Left renal pelvis (tissue), 4 donors: ENCODE results near the gene CD300LD. TPM values are rescaled to one million over a fixed set of nuclear protein-coding genes. Genes with fewer than 3 reads are reported as not detected.

Experiments
- DNase-seq, 4 donors: peaks; one replicate each; pipeline ENCODE4 v3.0.0-alpha.2; 2013; ENCODE audit warnings: low read depth in 4 of 4, low spot score in 3 of 4
- polyA plus RNA-seq, 4 donors: library from polyadenylated mRNA; unstranded; fragments of 120-200 nt; gene quantifications; one replicate each; pipeline ENCODE4 v1.2.1, GENCODE V29; 2013; ENCODE audit not compliant: insufficient read length in 4 of 4

Gene CD300LD
- polyA plus RNA-seq, 4 donors, result not detected

DNA sequence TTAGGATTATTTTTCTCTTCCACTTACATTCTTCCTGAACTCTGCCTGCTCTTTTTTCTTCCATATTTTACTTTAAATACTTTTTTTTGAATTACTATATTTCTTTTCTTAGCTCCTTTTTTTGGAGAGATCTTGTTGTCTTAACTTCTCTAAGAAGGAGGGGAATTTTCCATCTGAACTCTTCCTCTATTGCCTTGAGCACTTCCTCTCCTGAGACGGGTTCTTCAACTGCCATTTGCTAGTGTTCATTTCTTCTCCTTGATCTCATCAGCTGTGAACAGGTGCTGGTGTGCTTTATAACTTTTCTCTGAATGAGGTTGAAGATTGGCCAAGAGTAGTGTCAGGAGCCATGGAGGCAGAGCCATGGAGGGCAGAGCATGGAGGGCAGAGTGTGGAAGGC lies 15.1 kb upstream of the CD300LD start:
- DNase-seq, result no peak

DNA sequence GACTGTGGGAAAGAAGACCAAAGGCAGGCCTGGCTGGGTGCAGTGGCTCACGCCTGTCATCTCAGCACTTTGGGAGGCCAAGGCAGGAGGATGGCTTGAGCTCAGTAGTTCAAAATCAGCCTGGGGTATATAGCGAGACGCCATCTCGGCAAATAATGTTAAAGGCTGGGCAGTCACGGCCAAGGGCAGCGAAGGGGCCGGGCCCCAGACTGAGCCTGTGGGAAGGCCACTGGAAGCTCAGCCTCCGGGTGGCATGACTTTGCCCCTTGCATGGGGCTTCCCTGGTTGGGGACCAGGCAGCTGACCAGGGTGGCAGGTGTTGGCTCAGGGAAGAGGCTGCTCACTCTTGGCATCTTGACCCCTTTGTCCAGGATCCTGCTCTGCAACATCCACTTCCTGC lies 14.0 kb upstream of the CD300LD start:
- no peak for DNase-seq

DNA sequence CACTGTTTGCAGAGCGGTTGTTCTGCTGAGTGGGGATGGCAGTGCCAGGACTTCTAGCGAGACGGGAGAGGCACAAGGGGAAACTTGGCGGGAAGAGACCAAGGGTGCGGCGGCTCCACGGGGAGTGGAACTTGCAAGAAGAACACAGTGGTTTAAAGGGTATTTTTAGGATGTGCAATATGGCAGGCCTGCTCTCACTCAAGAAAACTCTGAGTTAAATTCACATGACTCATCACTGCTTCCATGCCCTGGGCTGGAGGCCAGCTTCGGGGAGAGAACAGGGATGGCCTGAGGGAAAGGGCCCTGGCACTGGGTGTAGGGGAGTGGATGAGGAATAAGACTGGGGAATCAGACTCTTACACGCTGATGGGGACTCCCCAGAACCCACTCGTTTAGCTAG lies 13.3 kb upstream of the CD300LD start:
- DNase-seq, result no peak

DNA sequence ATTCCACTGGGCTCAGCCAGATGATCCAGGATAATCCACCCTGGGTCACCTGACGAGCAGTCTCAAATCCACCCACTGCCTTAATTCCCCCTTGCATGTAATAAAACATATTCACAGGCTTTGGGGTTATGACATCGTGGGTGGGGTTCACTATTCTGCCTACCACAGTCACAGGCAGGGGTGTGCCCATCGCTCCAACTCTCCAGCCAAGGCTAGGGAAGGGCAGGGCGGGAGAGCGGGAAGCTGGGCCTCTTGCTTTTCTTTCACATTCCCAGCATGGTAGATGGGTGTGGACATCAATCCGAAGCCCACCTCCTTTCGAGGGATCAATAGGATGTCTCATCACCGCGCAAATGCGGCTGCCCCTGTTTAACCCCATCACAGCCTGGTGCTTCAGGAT lies 12.7 kb upstream of the CD300LD start:
- no peak for DNase-seq

DNA sequence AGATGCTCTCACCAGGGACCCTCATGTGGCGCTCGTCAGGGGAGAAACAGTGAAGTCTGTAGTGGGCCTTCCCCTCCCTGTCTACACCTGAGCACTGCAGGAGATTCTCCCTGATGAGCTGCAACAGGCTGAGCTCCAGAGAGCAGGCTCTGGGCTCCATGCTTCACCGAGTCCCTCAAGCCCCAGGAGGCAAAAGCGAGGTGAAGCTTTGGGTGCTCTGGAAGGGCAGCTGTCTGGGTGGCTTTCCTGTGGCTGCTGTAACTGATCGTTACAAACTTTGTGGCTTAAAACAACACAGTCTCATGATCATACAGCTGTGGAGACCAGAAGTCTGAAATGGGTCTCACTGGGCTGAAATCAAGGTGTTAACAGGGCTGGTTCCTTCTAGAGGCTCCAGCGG lies 12.1 kb upstream of the CD300LD start:
- DNase-seq, result no peak

DNA sequence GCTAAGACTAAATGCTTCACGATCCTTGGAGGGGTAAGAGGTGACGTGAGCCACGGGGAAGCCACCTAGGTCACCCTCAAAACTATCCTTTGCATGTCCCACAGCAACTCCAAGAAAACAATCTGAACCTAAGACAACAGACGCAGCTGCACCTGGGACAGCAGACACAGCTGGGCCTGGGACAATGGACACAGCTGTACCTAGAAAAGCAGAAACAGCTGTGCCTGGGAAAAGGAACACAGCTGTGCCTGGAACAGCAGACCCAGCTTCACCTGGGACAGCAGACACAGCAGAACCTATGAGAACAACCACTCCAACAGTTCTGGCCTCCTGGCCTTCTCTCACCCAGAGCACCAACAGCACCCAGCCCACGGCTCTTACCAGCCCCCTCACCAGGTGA lies 11.7 kb upstream of the CD300LD start:
- DNase-seq, result no peak

DNA sequence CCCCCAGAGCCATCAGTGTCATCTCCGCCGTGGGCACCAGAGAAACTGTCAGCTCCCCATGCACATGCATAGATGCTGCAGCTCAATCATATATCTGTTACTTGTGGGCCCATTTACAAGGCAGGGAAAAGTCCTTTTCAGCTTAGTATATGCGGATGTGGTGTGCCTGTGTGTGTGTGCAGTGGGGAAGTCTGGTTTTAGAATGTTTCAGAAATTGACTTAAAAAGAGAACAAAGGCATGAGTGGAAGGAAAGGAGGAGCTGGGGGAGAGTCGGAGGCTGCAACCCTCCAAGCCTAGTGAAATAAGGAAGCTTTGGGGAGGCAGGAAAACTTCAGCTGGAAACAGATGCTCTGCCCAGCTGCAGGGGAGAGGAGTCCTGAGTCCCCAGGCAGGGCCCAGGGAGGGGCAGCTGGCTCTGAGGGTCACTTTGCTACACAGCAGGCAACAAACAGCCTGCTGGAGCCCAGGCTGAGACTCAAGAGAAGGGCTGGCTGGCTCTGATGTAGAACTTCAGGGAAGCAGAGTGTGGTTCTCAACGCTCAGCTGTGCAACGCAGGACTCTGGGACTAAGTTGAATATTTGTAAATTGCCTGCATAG lies 11.1 kb upstream of the CD300LD start:
- DNase-seq, result no peak

DNA sequence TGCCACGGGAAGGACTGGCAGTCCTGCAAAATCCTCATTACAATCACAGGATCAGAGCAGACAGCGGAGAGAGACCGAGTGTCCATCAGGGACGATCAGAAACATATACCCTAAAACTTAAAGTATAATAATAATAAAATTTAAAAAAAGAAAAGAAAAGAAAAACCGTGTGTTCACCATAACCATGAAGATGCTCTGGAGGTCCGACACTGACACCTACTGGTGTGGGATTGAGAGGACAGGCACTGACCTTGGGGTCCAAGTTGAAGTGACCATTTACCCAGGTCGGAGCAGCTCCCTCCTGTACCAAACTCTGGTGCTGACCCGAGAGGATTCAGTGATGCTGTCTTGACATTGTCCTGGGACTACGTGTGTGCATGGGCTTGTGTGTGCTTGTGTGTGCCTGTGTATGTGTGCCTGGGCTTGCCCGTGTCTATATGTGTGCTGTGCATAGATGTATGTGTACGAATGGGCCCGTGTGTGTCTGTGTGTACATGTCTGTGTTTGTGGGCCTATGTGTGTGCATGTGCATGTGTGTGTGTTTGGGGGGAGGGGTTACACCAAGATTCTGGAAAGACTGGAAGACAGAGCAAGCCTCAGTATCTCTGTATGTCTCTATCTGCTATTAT lies 10.0 kb upstream of the CD300LD start:
- no peak for DNase-seq

DNA sequence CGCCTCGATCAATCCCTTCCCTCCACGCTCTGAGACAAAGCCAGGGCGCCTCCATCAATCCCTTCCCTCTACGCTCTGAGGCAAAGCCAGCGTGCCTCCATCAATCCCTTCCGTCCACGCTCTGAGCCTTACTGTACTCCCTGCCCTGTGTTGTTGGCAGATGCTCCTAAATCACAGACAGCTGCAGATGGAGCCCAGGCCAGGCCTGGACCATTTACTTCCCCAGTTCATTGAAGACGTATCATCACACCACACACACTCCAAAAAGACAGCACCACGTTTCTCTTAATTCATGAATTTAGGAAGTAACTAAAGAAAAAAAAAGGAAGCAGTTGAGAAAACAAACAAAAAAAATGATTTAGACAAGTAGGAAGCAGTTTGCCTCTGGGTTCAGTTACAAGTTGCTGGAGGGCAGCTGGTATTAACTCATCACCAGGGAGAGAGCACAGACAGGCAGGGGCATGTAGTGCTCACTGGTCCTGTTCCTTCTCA lies 7.4 kb upstream of the CD300LD start:
- DNase-seq, result no peak

DNA sequence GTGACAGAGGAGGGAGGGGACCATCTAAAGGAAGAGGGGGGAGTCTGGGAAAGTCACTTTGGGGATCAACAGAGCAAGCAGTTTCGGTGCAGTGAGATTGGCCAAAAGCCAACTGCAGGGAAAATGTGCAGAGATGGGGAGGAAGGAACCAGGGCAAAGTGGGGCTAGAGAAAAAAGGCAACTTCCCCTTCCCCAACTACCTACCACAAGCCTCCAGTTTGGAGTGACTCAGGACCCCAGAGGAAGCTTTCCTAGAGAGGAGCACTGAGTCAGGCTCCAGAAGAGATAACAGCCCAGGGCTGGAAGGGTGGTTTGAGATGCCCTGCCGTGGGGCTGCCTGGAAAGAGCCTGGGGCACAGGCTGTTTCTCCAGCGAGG lies 6.9 kb upstream of the CD300LD start:
- no peak for DNase-seq

DNA sequence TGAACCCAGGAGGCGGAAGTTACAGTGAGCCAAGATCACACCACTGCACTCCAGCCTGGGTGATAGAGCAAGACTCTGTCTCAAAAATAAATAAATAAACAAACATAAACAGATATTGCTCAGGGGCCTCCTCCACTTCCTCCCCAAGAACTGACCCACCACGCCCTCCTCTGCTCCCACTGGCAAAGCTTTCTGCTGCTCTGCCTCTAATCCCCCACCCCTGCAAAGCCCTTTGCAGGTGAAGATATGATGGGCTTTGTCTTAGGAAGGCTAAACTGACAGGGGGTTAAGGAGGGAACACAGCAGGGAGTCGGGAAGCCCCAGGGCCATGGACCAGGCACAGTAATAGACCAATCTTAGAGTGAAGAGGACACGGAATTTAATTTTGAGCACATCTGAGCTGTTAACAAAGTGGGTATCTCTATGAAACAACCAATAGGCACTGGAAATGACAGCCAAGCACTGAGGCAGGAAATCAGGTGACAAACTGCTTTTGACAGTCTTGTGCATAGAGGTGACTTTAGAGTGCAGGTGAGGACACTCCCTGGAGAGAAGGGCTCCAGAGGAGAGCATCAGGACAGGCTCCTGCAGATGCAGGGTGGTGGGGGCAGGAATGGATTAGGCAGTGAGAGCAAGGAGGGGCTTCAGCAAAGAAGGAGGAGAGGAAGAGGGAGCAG lies 6.4 kb upstream of the CD300LD start:
- DNase-seq, result no peak

DNA sequence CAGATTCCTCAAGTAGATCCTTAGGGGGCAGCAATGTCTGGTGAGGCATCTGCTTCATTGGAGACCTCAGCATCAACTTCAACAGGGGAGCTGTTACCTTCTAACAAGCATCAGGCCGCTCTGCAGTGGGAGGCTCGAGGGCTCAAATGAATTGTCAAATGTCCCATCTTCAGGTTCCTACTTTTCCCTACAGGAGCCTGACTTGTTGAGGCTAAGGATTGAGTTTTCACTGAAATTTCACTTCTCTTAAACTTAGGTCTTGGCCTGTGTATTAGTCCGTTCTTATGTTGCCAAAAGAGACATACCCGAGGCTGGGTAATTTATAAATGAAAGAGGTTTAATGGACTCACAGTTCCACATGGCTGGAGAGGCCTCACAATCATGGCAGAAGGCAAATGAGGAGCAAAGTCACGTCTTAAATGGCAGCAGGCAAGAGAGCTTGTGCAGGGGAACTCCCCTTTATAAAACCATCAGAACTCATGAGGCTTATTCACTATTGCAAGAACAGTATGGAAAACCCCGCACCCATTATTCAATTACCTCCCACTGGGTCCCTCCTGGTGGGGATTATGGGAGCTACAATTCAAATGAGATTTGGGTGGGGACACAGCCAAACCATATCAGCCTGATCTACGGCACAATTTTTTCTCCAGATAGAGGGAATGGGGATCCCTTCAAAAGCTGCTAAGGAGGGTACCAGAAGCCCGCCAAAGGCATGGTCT lies 5.1 kb upstream of the CD300LD start:
- no peak for DNase-seq

DNA sequence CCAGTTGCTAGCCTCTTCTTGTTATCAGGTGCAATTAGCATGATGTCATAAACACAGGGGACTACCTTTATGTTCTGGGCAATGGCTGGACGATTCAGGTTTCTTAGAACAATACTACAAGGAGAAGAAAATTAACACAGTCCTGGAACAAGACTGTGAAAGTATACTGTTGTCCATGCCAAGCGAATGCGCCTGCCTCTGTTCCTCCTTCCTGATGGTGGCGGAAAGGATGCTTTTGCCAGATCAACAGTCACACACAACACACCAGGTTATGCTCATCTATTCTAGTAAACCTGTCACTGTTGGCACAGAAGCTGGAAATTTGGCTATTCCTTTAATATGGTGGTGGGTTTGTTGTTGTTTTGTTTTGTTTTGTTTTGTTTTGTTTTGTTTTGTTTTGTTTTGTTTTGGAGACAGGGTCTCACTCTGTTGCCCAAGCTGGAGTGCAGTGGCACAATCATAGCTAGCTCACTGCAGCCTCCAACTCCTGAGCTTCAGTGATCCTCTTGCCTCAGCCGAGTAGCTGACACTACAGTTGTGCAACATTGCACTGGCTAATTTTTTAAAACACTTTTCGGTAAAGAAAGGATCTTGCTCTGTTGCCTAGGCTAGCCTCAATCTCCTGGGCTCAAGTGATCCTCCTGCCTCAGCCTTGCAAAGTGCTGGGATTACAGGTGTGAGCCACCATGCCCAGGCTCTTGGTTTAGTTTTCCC lies 3.1 kb upstream of the CD300LD start:
- DNase-seq, result no peak

DNA sequence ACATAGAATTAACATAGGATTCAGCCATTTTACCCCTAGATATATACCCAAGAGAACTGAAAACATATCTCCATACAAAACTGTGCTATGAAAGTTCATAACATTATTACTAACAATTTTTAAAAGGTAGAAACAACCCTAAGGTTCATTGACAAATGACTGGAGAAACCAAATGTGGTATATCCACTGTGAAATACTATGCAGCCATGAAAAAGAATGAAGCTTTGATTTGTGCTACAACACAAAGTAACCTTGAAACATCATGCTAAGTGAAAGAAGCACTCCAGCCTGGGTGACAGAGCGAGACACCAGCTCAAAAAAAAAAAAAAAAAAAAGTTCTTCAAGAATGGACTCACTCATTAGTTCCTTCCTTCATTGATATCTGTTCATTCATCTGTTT lies 580 bp downstream of the CD300LD start:
- no peak for DNase-seq

DNA sequence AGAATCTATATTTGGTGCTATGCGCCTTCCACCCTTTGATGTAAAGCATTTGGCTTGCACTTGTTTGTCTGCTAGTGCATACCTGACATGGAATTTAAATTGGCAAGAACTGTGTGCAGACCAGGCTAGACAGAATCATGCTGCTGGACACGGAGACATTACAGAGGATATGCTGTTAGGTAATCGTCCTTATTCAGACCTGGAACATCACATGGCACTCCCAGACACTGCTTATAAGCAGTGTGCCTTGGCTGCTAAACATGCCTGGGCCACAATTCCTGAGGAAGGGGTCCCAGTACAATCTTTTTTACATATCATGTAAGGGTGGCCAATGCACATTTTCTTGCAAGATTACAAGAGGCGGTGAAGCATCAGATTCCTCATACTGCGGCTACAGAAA lies 6.4 kb downstream of the CD300LD start:
- no peak for DNase-seq

DNA sequence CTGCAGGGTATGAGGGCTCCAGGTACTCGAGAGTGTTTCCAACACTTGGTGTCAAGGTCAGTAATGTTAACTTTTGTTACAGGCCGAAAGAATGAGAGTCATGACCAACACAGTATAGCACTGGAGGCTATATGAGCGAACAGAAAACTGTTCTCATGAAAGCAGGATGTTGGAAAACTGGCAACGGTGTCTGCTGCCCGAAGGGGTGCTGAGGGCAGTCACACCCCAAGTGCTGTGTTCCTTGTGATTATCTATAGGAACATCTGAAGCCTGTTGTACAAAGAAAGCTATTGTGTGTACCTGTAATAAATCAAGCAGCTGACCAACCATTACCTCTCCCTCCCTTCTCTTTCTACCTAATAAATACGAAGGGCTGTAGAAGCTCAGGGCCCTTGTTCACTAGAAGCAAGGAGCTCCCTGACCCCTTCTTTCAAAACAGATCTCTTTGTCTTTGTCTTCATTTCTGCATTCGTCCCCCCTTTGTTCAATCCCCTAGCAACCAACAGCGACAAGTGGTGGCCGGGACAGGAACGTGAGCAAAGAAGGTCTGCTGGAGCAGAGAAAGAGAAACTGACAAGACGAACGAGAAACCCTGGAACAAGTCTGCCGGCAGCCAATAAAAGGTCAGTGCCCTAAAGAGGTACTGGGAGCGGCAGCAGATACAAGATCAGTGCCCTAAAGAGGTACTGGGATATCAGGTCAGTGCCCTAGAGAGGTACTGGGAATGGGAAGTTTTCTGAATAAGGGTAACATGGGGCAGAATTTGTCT lies 7.6 kb downstream of the CD300LD start:
- DNase-seq, result no peak

DNA sequence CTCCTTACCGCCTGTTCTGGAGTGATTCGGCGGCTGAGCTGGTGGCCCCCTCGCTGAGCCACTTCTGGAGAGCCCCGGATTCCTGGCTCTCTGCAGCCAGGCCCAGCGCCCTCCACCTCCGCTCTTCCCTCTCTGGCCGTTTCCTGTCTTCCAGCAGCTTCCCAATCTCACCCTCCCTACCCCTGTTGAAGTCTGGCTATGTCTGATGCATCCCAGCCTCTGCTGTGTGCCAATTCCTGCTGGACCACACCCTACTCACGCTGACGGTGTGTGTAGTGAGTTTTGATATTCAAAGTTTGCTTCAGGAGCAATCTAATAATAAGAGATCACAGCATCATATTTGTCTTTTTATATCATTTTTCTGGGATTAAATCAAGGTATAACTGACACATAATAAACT lies 9.4 kb downstream of the CD300LD start:
- DNase-seq, result no peak

DNA sequence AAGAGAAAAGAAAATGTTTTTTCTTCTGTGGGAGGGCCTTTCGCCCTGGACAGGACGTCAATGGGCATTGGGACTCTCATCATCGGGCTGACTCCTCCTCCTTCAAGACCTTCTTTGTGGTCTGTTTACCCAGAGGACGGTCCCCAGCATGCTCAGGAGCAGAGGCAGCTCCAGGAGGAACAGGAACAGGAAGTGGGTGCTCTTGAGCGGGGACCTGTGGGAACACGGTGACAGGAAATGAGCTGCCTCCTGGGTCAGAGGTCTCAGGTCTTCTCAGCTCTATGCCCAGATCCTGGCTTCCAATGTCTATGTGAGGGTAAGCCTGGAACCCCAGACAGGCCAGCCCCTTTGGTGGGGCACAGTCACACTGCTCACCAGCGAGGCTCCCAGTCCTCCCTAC lies 12.2 kb downstream of the CD300LD start:
- DNase-seq, result no peak

DNA sequence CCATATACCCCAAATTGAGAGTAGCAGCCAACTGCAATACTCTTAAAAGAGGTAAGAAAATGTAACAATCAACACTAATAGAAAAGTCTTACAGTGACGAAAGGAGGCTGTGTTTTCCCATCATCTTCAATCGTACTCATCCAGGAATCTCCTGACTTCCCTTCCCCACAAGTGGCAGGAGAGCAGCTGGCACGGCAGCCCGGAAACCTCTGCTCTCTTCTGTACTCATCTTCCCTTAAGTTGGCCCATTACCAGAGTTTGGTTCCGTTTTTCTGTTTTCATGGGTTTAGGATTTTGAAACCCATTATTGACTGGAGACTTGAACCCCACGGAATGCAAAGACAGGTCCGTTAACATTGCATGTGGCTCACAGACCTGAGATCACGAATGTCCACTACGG lies 13.1 kb downstream of the CD300LD start:
- no peak for DNase-seq

DNA sequence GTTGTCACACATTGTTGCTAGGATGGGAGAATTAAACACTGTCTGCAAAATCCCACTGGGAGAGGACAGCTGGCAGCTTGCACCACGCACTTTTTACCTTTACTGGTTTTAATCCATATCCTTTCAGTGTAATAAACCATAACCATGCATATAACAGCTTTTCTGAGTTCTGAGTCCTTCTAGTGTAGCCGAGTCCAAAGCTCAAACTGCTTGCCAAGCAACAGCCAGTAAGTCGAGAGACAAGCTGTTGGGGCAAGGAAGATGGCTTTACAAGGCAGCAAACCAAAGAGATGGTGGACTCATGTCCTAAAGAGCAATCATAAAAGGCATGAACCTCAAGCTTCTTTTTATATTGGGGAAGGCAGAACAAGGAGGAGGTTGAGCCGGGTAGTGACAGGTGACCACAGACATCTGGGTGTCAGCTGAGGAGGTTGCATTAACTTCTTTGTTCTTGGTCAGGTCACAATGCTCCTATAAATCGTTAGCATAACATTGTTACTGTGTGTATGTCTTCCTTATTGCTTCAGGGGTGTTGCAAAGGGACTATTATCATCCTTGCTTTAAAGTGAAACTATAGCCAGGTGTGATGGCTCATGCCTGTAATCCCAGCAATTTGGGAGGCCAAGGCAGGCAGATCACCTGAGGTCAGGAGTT lies 17.5 kb downstream of the CD300LD start:
- DNase-seq, result no peak
